GM12878 (cell line): ENCODE measurements around the gene CORO2B. TPM values are rescaled to one million over a fixed set of nuclear protein-coding genes. Genes with fewer than 3 reads are reported as not detected.

Experiments
- ATAC-seq: fragments of 200-7000 bp; cut with Tn5 transposase; 3 replicates; pipeline ENCODE4 v1.9.1; 2020; ENCODE audit warnings: mild to moderate bottlenecking, moderate library complexity
- BruUV-seq: library from RNA; stranded (reverse); fragments of 400-500 nt; replicated peaks from 2 replicates; lab custom pipeline; 2021; lab: Mats Ljungman, UMichigan
- CTCF ChIA-PET: fragments of 300-600 bp; sonication (Branson Sonifier 250); formaldehyde crosslinking; extraction: SDS; loops from one replicate; lab custom pipeline; 2021; ENCODE audit warnings: inconsistent platforms; lab: Yijun Ruan, JAX
- POLR2A ChIA-PET: fragments of 350-600 bp; formaldehyde crosslinking; extraction: SDS; loops from one replicate; lab custom pipeline; 2021; ENCODE audit warnings: inconsistent platforms; lab: Charles Lee
- RAD21 ChIA-PET: fragments of 300-600 bp; sonication (Branson Sonifier 250); formaldehyde crosslinking; loops from one replicate; lab custom pipeline; 2023; ENCODE audit warnings: antibody characterized with exemption; ENCODE audit not compliant: unreplicated experiment; lab: Charles Lee
- SMC1A ChIA-PET: fragments of 300-600 bp; sonication (Branson Sonifier 250); formaldehyde crosslinking; loops from one replicate; lab custom pipeline; 2023; ENCODE audit not compliant: unreplicated experiment, uncharacterized antibody; lab: Charles Lee
- DNase-seq: peaks from one replicate; pipeline ENCODE4 v3.0.0-alpha.2; 2011; ENCODE audit warnings: low read depth, low spot score
- FAIRE-seq: peaks from 3 replicates; lab custom pipeline; 2011; peaks lifted over from hg19 to GRCh38; lab: Jason Lieb, UNC
- H2AFZ ChIP-seq: 2 replicates; pipeline ENCODE4 v1.6.0; 2011; ENCODE audit warnings: low read depth, low read length, control low read depth; ENCODE audit not compliant: control insufficient read depth
- H3K27ac ChIP-seq: 2 replicates; pipeline ENCODE4 v1.5.1; 2011; ENCODE audit warnings: control low read depth; ENCODE audit not compliant: control insufficient read depth, insufficient read depth
- H3K27me3 ChIP-seq, 2 experiments: replicated peaks in 1 of 2; 2 replicates each; pipeline versions ENCODE4 v1.6.0 to v1.6.1; 2011; ENCODE audit warnings: low read length in 1 of 2; ENCODE audit not compliant: control insufficient read depth in 2 of 2, insufficient read depth in 2 of 2
- H3K36me3 ChIP-seq, 2 experiments: 2 replicates each; pipeline ENCODE4 v1.5.1; 2011; ENCODE audit warnings: low read length in 1 of 2; ENCODE audit not compliant: control insufficient read depth in 2 of 2, insufficient read depth in 2 of 2
- H3K4me1 ChIP-seq: 2 replicates; pipeline ENCODE4 v1.6.1; 2011; ENCODE audit warnings: mild to moderate bottlenecking, low read length, moderate library complexity, mixed read lengths; ENCODE audit not compliant: control insufficient read depth, insufficient read depth
- H3K4me2 ChIP-seq: 2 replicates; pipeline ENCODE4 v1.6.0; 2011; ENCODE audit warnings: control low read depth; ENCODE audit not compliant: control insufficient read depth, insufficient read depth
- H3K4me3 ChIP-seq: fragments of 200-600 bp; sonication (generic); 2 replicates; pipeline ENCODE4 v1.5.1; 2016
- H3K79me2 ChIP-seq: 2 replicates; pipeline ENCODE4 v1.6.0; 2011; ENCODE audit warnings: low read length; ENCODE audit not compliant: control insufficient read depth, insufficient read depth
- H3K9ac ChIP-seq: 2 replicates; pipeline ENCODE4 v1.8.0; 2011; ENCODE audit warnings: low read length, control low read depth, mixed read lengths; ENCODE audit not compliant: control insufficient read depth, insufficient read depth
- H3K9me3 ChIP-seq: replicated peaks from 3 replicates; pipeline ENCODE4 v1.5.1; 2011; ENCODE audit warnings: mild to moderate bottlenecking, low read length; ENCODE audit not compliant: control insufficient read depth, insufficient read depth
- H4K20me1 ChIP-seq: 2 replicates; pipeline ENCODE4 v1.6.0; 2011; ENCODE audit not compliant: control insufficient read depth, insufficient read depth
- IKZF2 ChIP-seq, 2 experiments: fragments of 450-650 bp; IDR thresholded peaks; 2 replicates each; pipeline ENCODE4 v1.6.1; 2017; ENCODE audit warnings: mild to moderate bottlenecking in 2 of 2, moderate library complexity in 2 of 2
- MTA2 ChIP-seq: fragments of 450-650 bp; IDR thresholded peaks from 2 replicates; pipeline ENCODE4 v1.6.1; 2016; ENCODE audit warnings: low read depth, mild to moderate bottlenecking, moderate library complexity
- NR2C2 ChIP-seq: IDR thresholded peaks from 2 replicates; pipeline ENCODE4 v1.6.1; 2011; ENCODE audit warnings: borderline replicate concordance, low read depth; ENCODE audit not compliant: control insufficient read depth, insufficient read length
- in situ Hi-C: fragments of 300-500 bp; cut with MboI; formaldehyde crosslinking; loops from 9 replicates; pipeline ENCODE4 v1.14.3; 2018; ENCODE audit warnings: mixed read lengths
- intact Hi-C: fragments of 100-400 bp; cut with micrococcal nuclease; formaldehyde crosslinking; loops from one replicate; pipeline ENCODE4 v1.14.2; 2022; ENCODE audit not compliant: unreplicated experiment
- polyA plus RNA-seq, 11 experiments: library from polyadenylated mRNA; depleted of rRNA in 4 of 11; unstranded in 6 of 11; stranded (reverse) in 5 of 11; fragments of >200 nt; fragmentation: Nextera tagmentation in 4 of 11; fragmentation: Illumina TruSeq in 1 of 11; extraction: Ambion mirVana in 4 of 11; extraction: Trizol in 1 of 11; gene quantifications; 1 replicate in 1 of 11; 2 replicates in 10 of 11; pipeline versions ENCODE4 v1.2.1 to v1.2.3, GENCODE V29; 2011 to 2016; ENCODE audit warnings: inconsistent platforms in 2 of 11, missing spikeins in 2 of 11, low read depth in 1 of 11
- total RNA-seq, 4 experiments: library from RNA; depleted of rRNA in 3 of 4; stranded (reverse); fragments of >200 nt in 3 of 4; fragmentation: Illumina TruSeq in 1 of 4; extraction: Trizol in 1 of 4; gene quantifications; 2 replicates each; pipeline versions ENCODE4 v1.2.1 to v1.2.3, GENCODE V29; 2013 to 2021
- TF ChIP-seq, protein P1 (sequence below): fragments of 450-650 bp; IDR thresholded peaks from 2 replicates; pipeline ENCODE4 v1.6.1; 2018; ENCODE audit warnings: borderline replicate concordance, mild to moderate bottlenecking; ENCODE audit not compliant: partially characterized antibody

CORO2B gene
- total and polyA plus RNA-seq, 10 of the 15 experiments (the other 5 are each of a cell fraction or from before 2014, with no cell fraction given), result 0.05 to 0.73 (median 0.13) TPM; not detected in 4

DNA sequence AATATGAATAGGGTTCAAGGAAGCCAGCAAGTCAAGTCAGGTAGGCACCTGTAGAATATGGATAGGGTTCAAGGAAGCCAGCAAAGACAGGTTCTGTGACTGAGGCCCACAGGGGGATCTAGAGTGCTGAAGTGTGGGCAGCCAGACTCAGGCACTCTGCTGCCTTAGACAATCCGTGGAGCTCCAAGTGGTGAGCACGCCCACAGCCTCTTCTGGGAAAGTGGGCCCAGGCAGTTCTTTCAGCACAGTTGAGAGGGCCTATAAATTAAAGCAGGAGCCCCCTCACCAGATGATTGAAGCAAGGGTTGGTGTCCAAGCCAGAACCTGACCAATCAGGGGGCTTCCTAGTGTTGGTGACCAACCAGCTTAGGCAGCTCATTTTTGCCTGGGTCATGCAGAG lies 190.9 kb downstream of the CORO2B start (continued):
- TF ChIP-seq, protein P1, sequence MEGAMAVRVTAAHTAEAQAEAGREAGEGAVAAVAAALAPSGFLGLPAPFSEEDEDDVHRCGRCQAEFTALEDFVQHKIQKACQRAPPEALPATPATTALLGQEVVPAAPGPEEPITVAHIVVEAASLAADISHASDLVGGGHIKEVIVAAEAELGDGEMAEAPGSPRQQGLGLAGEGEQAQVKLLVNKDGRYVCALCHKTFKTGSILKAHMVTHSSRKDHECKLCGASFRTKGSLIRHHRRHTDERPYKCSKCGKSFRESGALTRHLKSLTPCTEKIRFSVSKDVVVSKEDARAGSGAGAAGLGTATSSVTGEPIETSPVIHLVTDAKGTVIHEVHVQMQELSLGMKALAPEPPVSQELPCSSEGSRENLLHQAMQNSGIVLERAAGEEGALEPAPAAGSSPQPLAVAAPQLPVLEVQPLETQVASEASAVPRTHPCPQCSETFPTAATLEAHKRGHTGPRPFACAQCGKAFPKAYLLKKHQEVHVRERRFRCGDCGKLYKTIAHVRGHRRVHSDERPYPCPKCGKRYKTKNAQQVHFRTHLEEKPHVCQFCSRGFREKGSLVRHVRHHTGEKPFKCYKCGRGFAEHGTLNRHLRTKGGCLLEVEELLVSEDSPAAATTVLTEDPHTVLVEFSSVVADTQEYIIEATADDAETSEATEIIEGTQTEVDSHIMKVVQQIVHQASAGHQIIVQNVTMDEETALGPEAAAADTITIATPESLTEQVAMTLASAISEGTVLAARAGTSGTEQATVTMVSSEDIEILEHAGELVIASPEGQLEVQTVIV, result no peak
- TF ChIP-seq IKZF2 (IDR thresholded peaks at IDR 0.05) (no peak), MTA2 (no peak)

DNA sequence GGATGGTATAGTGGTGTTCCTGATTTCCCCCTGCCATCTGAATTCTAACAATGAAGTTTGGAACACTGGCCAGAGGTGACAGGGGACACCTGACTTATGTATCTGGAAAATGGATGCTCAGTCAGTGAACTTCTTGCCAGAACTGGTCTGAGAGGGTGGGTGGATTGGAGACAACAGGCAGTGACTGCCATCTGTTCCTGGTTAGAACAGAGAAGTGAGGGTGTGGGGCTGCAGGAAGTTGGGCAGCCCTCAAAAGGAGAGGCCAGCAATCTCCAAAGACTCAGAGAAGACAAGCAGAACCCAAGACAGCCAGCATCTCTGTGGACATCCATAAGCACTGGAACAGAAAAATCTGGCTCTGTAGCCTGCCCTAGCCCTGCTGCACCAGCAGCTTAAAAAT lies 191.4 kb downstream of the CORO2B start:
- FAIRE-seq, result no peak
- no peaks in the 10 kb centered on the region for H3K79me2 ChIP-seq

More for the DNA sequence above, 191.4 kb downstream of the CORO2B start:
- ChIA-PET RAD21 (no interaction called here), POLR2A (no interaction called here), CTCF (no interaction called here), SMC1A (interaction anchor here (0.8 to 1.0 kb wide), 2 partner anchors 58 to 105 kb away, joined by 3 to 5 read pairs; no protein-coding TSS in a partner anchor)
- no peak overlapping the region for H2AFZ ChIP-seq
- H3K36me3 ChIP-seq, result no peaks in the 10 kb centered on the region
- TF ChIP-seq NR2C2, result no peak
- ATAC-seq, result no peak
- no peak for DNase-seq
- no TSS peak for BruUV-seq
- H3K4me3 ChIP-seq, result no peak overlapping the region
- H4K20me1 ChIP-seq, result no peaks in the 10 kb centered on the region
- no peak overlapping the region for H3K9ac ChIP-seq
- in situ Hi-C loops (no loop called here), intact Hi-C loops (no loop called here)
- H3K27ac ChIP-seq, result no peak overlapping the region
- H3K4me2 ChIP-seq, result no peak overlapping the region
- H3K9me3 ChIP-seq, result no peaks in the 10 kb centered on the region; the same call in 2 of the 3 replicates
- H3K4me1 ChIP-seq, result no peaks in the 10 kb centered on the region
- no peaks in the 10 kb centered on the region for H3K27me3 ChIP-seq
